ENCODE results near the gene ALX4.

The ALX4 gene

DNA sequence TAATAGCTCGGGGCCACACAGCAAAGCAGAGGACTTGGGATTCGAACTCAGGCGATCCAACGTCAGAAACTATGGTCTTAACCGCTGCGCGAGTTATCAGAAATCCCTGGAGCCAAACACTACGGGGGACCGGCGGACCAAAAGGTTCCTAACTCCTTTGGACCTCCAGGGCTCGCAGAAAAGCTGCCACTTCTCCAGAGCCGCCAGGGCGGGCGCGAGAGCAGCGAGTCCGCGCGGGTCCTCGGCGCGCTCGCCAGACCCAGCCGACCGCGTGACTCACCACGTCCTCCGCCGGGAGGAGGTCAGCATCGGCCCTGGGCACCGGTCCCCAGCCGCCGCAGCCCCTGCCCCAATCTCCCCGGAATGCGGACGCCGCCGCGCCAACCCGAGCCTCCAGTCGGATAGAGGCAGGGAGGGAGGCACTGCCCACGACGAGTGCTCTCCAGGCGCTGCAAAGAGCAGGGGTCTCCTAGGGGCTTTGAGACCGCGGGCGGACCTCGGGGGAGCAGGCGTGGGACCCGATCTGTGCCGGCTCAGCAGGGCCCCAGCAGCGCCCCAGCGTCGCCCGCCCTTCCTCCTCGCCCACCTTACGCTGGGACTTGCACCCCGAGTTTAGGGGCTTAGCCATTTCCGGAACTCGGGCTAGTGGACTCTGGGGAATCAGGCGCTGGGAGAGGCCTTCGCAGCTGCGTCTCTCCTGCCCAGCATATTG is 6.2 kb upstream of the ALX4 start:
- no peak for DNase-seq

DNA sequence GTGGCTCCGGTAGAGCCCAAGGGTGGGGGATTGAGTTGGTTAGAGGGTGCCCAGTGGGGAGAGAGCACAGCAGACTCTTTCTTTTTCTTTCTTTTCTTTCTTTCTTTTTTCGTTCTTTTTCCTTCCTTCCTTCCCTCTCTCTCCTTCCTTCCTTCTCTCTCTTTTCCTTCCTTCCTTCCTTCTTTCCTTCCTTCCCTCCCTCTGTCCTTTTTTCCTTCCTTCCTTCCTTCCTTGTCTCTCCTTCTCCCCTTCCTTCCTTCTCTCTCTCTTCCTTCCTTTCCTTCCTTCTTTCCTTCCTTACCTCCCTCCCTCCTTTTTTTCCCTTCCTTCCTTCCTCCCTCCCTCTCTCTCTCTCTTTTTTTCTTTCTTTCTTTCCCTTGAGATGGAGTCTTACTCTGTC is 4.8 kb upstream of the ALX4 start:
- DNase-seq, result no peak

DNA sequence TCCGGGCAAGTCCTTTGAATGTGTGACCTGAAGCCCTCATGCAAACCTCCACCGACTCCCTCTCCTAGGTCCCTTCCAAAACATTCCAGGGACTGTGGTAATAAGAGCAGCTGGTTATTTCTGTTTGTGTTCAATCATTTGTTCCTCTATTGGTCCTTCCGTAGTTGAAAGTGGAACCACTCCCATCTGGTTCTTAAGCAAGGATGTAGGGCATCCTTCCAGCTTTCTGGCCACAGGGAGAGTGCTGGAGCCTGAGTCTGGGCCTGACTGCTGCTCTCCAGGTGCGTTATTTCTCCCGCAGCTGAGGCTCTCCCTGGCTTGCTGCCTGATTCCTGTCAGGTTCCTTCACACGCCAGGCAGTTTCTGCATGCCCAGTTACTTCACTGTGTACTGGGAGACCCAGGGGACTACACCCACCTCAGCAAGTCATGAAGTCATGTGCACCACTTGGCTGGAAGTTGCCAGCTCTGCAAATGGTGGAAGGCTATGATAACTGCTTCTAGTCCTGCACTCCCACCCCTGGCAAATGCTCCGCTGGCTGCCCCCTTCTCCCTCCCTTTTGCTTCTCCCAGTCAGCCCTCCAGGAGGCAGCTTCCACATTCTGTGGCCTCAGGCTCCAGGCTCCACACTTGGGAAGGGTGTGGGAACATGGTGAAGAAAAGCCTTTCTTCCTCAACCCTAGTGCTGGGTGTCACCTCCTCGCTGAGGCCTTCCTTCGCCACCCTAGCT is 4.0 kb upstream of the ALX4 start:
- DNase-seq, result no peak

DNA sequence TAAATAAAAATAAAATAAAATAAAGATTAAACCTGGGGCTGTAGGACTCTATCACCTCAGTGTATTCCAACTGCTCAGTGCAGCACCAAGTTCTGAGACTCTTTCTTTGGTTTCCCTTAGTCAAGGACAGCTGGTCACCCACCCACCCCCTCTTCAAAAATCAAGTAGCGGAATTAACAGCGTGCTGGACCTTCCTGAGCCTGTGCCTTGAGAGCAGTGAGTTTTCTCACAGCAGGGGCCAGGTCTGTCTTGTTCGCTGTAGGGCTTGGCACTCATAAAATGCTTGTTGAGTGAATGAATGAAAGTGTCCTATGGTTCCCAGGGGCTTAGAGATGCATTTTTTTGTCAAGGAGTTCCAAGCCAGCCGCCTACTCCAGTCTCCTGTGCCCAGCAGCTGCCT is 2.9 kb upstream of the ALX4 start:
- DNase-seq, result no peak

DNA sequence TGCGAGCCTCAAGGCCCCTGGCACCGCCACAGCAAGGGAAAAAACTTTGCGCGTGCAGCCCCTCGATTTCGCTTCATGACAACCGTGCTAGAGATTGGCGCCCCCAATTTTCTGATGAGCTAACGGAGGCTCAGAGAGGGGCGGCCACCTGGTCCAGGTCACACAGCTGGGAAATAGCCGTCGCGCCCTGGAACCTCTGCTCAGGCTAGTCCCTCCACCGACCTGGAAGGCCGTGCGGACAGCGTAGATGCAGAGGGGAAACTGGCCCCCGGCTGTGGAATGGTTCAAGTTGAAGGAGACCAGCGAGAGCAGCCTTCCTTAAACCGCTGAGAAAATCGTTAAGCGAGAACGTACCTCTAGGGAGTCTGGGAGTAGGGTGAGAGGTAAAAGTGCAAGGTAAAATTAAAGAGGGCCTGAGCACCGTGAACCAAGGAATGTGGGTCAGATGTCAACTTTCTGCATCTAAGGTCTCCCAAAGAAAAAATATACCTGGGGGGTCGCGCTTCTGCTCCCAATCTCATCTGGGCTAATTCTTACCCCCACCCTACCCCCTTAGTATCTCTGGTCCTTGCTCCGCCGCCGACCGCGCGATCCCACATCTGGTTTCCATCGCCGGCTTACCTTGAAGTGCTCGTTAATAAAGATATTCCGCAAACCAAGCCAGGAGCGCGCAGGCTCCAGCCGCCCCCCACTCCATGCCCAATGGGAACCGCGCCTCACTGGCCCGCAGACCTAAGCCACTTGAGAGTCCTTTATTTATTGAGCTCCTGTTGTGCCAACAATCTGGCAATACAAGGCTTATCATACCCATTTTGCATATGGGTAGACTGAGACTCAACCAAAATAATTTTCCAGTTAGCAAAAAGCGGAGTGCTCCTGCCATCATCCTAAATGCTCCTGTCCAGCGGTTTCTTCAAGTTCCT is 1.7 kb upstream of the ALX4 start:
- DNase-seq, result no peak

DNA sequence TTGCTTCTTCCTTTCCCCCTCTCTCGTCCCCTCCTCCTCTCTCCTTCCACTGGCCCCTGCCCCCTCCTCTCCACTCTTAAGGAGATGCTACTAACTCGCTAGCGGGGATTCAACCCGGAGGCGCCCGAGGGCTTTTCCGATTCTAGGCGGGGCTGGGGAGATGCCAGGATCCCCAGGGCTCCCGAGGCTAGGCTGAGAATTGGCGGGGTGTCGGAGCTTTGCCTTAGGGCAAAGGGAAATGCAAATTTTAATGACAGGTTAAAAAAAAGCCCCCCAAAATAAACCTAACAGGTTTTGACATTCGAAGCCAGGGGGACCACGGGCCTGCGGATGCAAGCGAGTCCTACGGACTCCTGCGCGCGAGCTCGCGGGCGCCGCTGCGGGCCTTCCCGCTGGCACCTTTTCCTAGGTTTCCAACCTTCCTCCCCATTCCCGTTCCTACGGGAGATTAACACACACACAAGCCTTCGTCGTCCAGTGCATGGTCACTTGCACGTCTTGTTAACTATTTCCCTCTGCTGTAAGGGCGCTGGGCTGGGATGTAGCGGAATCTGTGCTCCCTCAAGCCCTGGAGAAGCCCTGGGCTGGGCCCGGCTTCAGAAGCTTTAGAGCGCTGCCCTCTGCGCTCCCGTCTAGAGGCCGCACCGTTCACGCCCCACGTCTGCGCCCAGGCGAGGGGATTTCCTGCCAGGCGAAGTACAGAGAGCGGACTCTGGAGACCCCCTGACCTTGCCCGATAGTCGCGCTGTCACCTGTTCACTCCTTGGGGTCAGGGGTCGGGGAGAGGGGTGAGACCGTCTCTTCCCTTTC is 729 bp upstream of the ALX4 start:
- no peak for DNase-seq

DNA sequence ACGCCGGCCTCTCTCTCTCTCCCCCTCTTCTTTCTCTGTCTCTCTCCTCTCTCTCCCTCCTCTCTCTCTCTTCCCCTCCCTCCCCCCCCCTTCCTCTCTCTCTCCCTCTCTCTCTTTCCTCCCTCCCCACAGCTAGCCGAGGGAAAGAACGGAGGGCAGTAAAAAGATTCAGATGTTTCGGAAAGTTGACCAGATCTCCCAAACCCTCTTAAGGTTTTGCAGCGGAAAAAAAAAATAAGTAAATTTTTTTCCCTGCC is 195 bp upstream of the ALX4 start:
- DNase-seq, result no peak

DNA sequence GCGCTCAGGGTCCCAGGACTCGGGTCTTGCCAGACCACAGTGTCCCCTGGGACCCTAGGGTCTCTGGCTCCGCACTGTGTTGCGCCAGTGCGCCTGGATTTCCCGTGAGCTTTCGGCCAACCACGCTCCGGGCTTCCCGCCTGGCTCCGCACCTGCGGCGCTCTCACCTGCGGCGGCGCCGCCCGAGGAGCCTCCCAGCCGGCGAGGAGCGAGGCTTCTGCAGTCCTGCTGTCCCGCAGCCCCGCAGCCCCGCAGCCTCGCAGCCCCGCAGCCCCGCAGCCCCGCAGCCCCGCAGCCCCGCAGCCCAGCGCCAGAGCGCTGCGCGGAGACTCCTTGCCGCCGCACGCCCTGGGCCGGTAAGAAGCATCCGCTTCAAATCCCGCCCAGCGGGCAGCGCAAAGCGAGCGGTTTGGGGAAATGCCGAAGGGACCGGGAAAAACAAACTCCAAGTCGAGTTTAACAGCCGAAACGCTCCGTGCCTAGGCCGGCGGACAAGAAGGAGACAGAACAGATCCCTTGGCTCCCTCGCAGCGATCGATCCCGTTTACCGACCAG is 939 bp downstream of the ALX4 start:
- DNase-seq, result no peak

DNA sequence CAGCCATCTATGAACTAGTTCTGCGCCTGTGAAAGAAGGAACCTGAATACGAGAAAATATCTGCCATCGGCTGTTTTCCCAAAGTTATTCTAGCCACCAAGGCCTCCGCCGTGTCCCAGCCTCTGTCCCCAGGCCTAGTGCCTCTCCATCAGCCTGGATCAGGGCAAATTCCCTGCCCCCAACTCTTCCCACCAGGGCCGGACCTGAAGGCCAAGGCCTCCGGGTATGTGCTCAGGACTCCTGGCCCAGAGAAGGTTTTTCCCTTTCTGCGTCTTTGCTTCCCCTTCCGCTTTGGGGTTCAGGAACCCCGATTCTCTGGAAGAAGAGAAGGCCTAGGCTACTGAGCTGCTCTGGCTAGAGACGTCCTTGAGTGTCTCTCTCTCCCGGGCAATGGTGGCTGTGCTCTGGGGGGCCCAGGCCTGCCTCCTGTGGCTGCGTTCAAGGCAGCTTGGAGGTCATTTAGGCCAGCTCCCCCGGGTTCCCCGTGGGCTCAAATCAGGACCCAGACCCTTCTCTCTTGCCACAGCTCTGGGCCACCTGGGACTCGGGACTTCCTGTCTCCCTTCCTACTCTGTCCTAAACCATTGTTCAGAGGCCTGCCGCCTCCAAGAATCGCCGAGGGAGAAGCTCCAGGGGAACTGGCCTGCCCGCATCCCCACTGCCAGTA is 1.6 kb downstream of the ALX4 start:
- DNase-seq, result no peak

DNA sequence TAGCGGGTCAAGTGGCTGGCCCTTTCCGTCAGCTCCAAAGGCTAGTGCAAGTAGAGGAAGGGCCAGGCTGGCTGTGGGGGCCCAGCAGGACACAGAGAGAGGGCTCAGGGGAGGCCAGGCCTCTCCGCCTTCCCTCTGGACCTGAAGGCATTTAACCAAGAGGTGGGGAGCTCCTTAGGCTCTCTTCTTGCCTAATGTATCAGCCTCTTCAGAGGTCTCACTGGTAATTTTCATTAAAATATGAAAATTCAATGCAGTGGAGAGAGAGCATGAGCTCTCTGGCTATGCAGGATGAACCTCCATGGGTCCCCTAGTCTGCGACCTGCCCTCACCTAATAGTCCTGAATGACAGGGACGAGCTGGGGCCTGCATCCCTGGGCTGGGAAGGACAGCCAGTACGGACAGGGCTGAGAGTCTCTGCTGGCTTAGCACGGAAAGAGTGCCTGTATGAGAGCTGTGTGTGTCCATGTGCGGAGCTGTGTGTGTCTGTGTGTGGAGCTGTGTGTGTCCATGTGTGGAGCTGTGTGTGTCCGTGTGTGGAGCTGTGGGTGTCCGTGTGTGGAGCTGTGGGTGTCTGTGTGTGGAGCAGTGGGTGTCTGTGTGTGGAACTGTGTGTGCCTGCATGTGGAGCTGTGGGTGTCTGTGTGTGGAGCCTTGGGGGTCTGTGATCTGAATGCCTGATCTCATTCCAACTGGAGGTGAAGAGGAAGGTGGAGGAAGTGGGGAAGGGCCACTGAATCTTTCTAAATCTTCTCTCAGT is 2.4 kb downstream of the ALX4 start:
- DNase-seq, result no peak

DNA sequence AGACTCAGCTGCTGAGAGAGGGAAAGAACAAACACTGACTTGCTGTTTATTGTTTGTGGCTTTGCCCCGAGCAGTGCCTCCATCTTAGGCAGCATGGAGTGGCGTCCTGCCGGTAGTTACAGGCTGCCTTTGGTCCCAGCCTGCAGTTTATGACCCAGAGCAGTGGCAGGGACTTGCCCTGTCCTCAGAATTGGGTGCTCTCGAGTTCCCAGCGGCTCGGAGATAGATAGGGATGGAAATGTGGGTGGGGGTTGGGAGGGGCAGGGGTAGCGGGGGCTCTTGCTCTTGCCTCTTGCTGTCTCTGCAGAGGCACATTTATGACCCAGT is 3.1 kb downstream of the ALX4 start:
- no peak for DNase-seq

DNA sequence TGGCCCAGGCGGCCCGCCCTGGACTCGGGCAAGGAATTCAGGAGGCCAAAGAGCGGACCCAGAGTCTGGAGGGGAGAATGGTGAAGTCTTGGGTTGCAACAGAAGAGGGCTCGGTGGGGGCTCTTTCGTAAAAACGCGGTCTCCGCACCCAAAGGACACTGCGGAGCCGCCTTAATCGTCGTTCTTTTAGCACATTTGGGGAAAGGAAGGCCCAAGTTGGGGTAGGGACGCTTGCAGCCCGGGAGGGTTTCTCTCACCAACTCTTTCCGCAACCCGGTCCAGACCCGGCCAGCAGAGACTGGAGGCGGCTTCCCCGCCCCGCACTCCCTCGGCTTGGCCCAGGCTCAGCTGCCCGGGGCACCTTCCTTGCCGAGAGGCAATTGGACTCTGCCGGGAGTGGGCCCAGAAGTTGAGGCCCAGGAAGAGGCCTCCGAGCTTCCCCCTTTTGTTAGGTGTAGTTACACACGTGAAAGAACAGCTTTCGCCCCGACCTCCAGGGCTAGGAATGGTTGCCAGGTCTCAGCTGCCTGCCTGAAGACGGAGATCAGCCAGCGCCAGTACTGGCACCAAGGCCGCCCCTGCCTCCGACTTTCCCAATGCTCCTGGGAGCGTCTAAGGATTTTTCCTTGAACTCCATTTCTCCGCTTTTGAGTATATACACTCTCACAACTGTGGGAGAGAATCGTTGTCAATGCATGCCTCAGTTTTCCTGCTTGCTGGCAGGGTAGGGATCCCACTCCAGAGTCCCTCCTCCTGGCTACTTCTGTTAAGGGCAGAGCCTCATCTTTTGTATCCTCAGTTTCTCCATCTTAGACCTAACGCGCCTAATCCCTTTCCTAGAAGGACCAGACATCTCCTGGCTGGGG is 3.7 kb downstream of the ALX4 start:
- no peak for DNase-seq

DNA sequence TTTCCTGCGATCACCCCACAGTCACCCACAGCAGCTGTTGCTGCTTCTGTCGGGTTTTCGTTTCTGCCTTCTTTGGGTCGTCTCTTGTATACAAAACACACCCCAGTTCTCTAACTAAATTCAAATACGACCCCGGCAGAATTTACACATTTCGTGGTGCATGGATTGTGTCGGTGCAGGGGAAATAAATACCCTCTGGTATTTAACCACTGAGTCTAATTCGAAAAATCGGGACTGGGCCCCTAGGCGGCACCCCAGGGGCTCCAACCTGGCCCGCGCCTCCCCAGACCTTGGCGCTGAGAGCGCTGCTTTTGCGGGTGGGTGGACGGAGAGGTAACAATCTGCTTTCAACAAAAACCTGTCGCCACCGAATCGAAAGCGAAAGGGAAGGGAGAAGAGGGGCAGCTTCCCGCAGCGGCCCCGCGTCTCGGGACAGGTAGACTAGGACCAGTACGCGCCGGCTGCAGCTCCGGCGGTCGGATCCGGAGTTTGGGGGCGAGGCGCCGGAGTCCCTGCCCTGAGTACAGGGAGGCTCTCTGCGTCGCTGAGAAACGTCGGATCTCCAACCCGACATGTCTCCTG is 4.4 kb downstream of the ALX4 start:
- no peak for DNase-seq

DNA sequence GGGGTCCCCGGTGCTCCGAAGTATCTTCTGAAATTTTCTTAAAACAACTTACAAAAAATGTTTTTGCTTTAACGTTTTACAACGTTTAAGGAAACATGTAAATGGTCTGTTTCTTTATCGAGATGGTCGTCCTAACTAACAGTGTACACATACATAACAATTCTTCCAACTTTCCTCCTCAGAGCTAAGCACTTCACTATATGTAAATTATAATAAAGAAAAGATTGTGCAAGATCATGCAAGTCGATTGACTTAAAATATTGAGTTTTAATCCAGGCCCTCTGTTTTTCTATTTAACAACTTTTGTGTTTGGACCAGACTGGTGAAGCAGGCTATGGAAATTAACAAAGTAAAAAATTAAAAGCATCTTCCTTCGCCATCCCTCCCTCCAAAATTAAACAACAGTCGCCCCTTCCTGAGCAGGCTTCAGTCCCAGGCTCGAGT is 4.9 kb downstream of the ALX4 start:
- DNase-seq, result no peak

DNA sequence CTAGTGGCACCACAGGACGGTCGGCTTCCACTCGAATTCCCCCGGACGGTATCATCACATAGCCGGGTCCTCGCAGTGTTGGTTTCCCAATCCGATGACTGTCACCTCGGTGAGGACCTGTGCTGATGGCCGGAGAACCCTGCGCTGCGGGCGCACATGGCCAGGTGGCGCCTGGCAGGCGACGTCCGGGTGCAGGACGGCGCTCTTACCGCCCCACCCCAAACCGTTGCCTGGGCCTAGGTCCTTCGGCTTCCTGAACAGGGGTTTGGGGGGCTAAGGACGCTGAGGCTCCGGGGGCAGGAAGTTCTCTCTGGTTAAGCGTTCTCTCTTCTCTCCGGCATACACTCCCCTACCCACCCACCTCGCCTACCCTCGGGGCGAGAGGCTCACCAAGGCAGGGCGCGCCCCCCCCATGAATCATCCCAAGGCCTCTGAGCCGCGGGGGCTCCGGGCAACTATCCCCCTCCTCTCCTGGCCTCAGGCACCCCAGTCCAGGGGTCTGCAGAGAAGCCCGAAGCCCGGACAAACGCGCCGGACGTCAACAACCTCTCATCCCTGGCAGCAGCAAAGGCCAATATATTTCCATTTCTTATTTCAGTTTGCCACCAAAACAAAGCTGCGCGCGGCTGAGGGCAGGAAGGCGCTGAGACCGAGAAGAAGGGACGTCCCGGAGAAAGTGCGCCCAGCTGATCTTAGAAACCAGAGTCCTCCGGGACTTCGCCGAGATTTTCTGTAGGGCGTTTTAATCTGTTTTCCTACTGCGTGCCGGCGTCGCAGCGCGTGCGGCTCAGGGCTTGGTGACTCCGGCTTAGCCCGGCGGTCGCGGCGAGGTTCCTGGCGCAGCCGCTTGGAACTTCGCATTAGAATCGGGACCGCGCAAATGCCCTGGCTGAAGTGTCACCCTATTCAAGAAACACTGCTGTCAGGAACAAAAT is 5.6 kb downstream of the ALX4 start:
- DNase-seq, result no peak

DNA sequence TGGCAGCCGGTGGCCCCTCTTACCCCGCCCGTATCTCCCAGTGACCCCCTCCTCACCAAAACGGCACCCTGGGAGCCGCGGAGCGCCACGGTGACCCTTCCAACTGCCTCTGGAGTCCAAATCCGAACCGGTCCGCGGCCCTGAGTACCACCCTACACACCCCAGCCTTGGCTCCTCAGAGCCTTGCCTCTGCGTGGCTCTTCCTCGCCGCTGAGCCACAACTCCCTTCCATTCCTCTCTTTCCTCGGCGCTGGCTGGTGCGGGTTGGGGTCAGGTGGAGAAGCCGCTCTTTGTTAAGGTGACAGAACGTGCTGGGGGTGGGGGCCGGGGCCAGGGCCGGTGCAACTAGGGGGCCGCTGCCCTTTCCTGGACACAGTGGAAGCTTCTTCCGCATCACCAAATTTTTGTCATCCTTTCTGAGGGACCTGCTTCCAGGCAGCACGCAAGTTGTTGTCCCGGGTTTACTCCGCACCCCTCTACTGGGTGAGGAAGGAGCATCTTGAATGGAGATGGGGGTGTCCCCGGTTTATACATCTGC is 6.5 kb downstream of the ALX4 start:
- DNase-seq, result no peak

Data from anterior cingulate cortex (tissue), 58 donors.